ENCODE results near the gene ZDHHC21. TPM values are rescaled to one million over a fixed set of nuclear protein-coding genes. Genes with fewer than 3 reads are reported as not detected.

ZDHHC21 gene
- polyA plus RNA-seq, 3 donors, result 0.34 to 2.0 (median 1.0) TPM

- WGBS (ENCODE audit: insufficient coverage), result no CpG with 5 or more reads among the region's 3 CpGs
- Histone ChIP-seq H3K4me2 (replicated peaks; ENCODE audit: extremely low read depth, low read length, poor library complexity, severe bottlenecking) (no peak overlapping the region), H4K20me1 (ENCODE audit: insufficient read depth, low read length) (no peaks in the 10 kb centered on the region), H3K27ac (ENCODE audit: low read depth in 1 of 2, low read length in 2 of 2) (no peak overlapping the region), H3K4me3 (replicated peaks in 1 of 3; ENCODE audit: low read depth in 2 of 3, low read length in 3 of 3) (no peak overlapping the region), H3K79me2 (ENCODE audit: insufficient read depth, low read length) (no peaks in the 10 kb centered on the region), H2AFZ (ENCODE audit: insufficient read depth, low read depth, low read length, poor library complexity, severe bottlenecking) (no peak overlapping the region), H3K9me3 (replicated peaks in 1 of 2; ENCODE audit: control insufficient read depth in 1 of 2, insufficient read depth in 1 of 2, low read length in 2 of 2) (peaks cover 0 to 7% of the 10 kb centered on the region in 2 donors), H3K36me3 (replicated peaks in 1 of 2; ENCODE audit: control insufficient read depth in 1 of 2, insufficient read depth in 2 of 2, low read length in 2 of 2) (no peaks in the 10 kb centered on the region), H3K9ac (ENCODE audit: insufficient read depth, low read length, poor library complexity, severe bottlenecking) (no peak overlapping the region), H3K27me3 (ENCODE audit: control insufficient read depth in 2 of 2, insufficient read depth in 2 of 2, low read length in 2 of 2) (no peaks in the 10 kb centered on the region), H3K4me1 (ENCODE audit: control insufficient read depth in 1 of 2, insufficient read depth in 2 of 2, low read length in 2 of 2) (no peaks in the 10 kb centered on the region)
- Mint-ChIP-seq H3K4me3 (no peak overlapping the region), H3K4me1 (no peaks in the 10 kb centered on the region), H3K36me3 (peaks cover 3 to 8% of the 10 kb centered on the region in 2 donors), H3K9me3 (peaks cover 0 to 16% (median 11%) of the 10 kb centered on the region in 7 donors), H3K27ac (no peak overlapping the region), H3K27me3 (ENCODE audit: low read depth in 3 of 3) (no peaks in the 10 kb centered on the region)
- no peak for DNase-seq
- TF ChIP-seq CTCF (IDR thresholded peaks at IDR 0.05), result no peak
- intact Hi-C loops (cut with micrococcal nuclease), result no loop called here
Observed at GRCh38 chr9:14591411-14591810, 101.8 kb downstream of the ZDHHC21 start.

GRCh38 chr9:14585730-14586473 lies 107.3 kb downstream of the ZDHHC21 start:
- no peaks in the 10 kb centered on the region for H3K79me2 ChIP-seq (ENCODE audit: insufficient read depth, low read length)
- no peak overlapping the region for H3K9ac ChIP-seq (ENCODE audit: insufficient read depth, low read length, poor library complexity, severe bottlenecking)
- H3K9me3 ChIP-seq (replicated peaks in 1 of 2; ENCODE audit: control insufficient read depth in 1 of 2, insufficient read depth in 1 of 2, low read length in 2 of 2), result no peaks in the 10 kb centered on the region
- no peak overlapping the region for H3K4me3 ChIP-seq (replicated peaks in 1 of 3; ENCODE audit: low read depth in 2 of 3, low read length in 3 of 3)
- no peaks in the 10 kb centered on the region for H3K4me1 Mint-ChIP-seq
- WGBS (ENCODE audit: insufficient coverage), result 76% methylated on average over 4 of the region's 8 CpGs
- TF ChIP-seq CTCF (IDR thresholded peaks at IDR 0.05), result no peak
- H3K36me3 Mint-ChIP-seq, result no peaks in the 10 kb centered on the region
- H2AFZ ChIP-seq (ENCODE audit: insufficient read depth, low read depth, low read length, poor library complexity, severe bottlenecking), result no peak overlapping the region
- no peaks in the 10 kb centered on the region for H4K20me1 ChIP-seq (ENCODE audit: insufficient read depth, low read length)
- no peaks in the 10 kb centered on the region for H3K4me1 ChIP-seq (ENCODE audit: control insufficient read depth in 1 of 2, insufficient read depth in 2 of 2, low read length in 2 of 2)
- no peak for DNase-seq
- H3K36me3 ChIP-seq (replicated peaks in 1 of 2; ENCODE audit: control insufficient read depth in 1 of 2, insufficient read depth in 2 of 2, low read length in 2 of 2), result no peaks in the 10 kb centered on the region
- no peaks in the 10 kb centered on the region for H3K27me3 ChIP-seq (ENCODE audit: control insufficient read depth in 2 of 2, insufficient read depth in 2 of 2, low read length in 2 of 2)
- H3K9me3 Mint-ChIP-seq, result peaks cover 0 to 12% (median 3%) of the 10 kb centered on the region in 7 donors
- no peak overlapping the region for H3K27ac Mint-ChIP-seq
- intact Hi-C loops (cut with micrococcal nuclease), result no loop called here
- no peak overlapping the region for H3K27ac ChIP-seq (ENCODE audit: low read depth in 1 of 2, low read length in 2 of 2)
- no peak overlapping the region for H3K4me2 ChIP-seq (replicated peaks; ENCODE audit: extremely low read depth, low read length, poor library complexity, severe bottlenecking)
- H3K27me3 Mint-ChIP-seq (ENCODE audit: low read depth in 3 of 3), result peaks cover 0 to 2% (median 0%) of the 10 kb centered on the region in 3 donors
- no peak overlapping the region for H3K4me3 Mint-ChIP-seq

Data from CD14-positive monocyte (primary cell).